Fibroblast of lung (primary cell): Measurements from ENCODE around the gene RPH3AL. TPM values are rescaled to one million over a fixed set of nuclear protein-coding genes. Genes with fewer than 3 reads are reported as not detected.
"Not testable (repeated sequence)": the region's sequence is repeated elsewhere in the genome, so short reads cannot be mapped to it uniquely, and the experiment has no call there.

Experiments used
- DNase-seq, 2 donors: peaks; one replicate each; pipeline versions ENCODE4 v3.0.0 to v3.0.0-alpha.2; 2010; ENCODE audit warnings: low read depth in 2 of 2
- H2AFZ ChIP-seq: 2 replicates; pipeline ENCODE4 v1.5.1; 2012; ENCODE audit warnings: low read length, control low read depth, inconsistent platforms
- H3K27ac ChIP-seq: 2 replicates; pipeline ENCODE4 v1.5.1; 2011; ENCODE audit warnings: low read length, control low read depth; ENCODE audit not compliant: insufficient read depth
- H3K27me3 ChIP-seq: 2 replicates; pipeline ENCODE4 v1.5.1; 2011; ENCODE audit warnings: mild to moderate bottlenecking, low read length; ENCODE audit not compliant: control insufficient read depth, insufficient read depth
- H3K36me3 ChIP-seq: 2 replicates; pipeline ENCODE4 v1.5.1; 2011; ENCODE audit warnings: low read length; ENCODE audit not compliant: control insufficient read depth, insufficient read depth
- H3K4me1 ChIP-seq: 2 replicates; pipeline ENCODE4 v1.5.1; 2011; ENCODE audit warnings: low read length; ENCODE audit not compliant: control insufficient read depth, insufficient read depth; ENCODE audit errors: extremely low read depth
- H3K4me2 ChIP-seq: 2 replicates; pipeline ENCODE4 v1.5.1; 2011; ENCODE audit warnings: low read length, control low read depth; ENCODE audit not compliant: insufficient read depth; ENCODE audit errors: extremely low read depth
- H3K4me3 ChIP-seq, 4 experiments: fragments of 200-600 bp in 1 of 4; sonication (generic) in 1 of 4; replicated peaks in 1 of 4; 2 replicates each; pipeline ENCODE4 v1.5.1; 2011 to 2016; ENCODE audit warnings: low read length in 4 of 4, low read depth in 3 of 4, mild to moderate bottlenecking in 3 of 4, control low read depth in 2 of 4, inconsistent platforms in 1 of 4, mixed read lengths in 1 of 4; ENCODE audit not compliant: insufficient read depth in 1 of 4; ENCODE audit errors: control extremely low read depth in 1 of 4
- H3K79me2 ChIP-seq: 2 replicates; pipeline ENCODE4 v1.5.1; 2012; ENCODE audit warnings: mild to moderate bottlenecking, low read length, inconsistent platforms; ENCODE audit not compliant: control insufficient read depth, insufficient read depth
- H3K9ac ChIP-seq: 2 replicates; pipeline ENCODE4 v1.5.1; 2011; ENCODE audit warnings: mild to moderate bottlenecking, low read length, control low read depth; ENCODE audit not compliant: insufficient read depth
- H3K9me3 ChIP-seq: 2 replicates; pipeline ENCODE4 v1.5.1; 2012; ENCODE audit warnings: low read depth, low read length; ENCODE audit not compliant: control insufficient read depth, insufficient read depth
- H4K20me1 ChIP-seq: 2 replicates; pipeline ENCODE4 v1.5.1; 2011; ENCODE audit warnings: low read length; ENCODE audit not compliant: control insufficient read depth, insufficient read depth; ENCODE audit errors: extremely low read depth
- CTCF ChIP-seq, 2 donors: IDR thresholded peaks in 1 of 2; conservative IDR thresholded peaks in 1 of 2; 1 replicate in 1 of 2; 2 replicates in 1 of 2; pipeline ENCODE4 v1.5.1; 2011 to 2012; ENCODE audit warnings: low read length in 2 of 2, control low read depth in 1 of 2, inconsistent platforms in 1 of 2, low read depth in 1 of 2, mild to moderate bottlenecking in 1 of 2
- EZH2 ChIP-seq: IDR thresholded peaks from 2 replicates; pipeline ENCODE4 v1.5.1; 2012; ENCODE audit warnings: low read length, control low read depth, mild to moderate bottlenecking; ENCODE audit errors: missing control alignments
- polyA plus RNA-seq, 2 donors: library from polyadenylated mRNA; depleted of rRNA in 1 of 2; stranded (reverse) in 1 of 2; unstranded in 1 of 2; fragments of >200 nt; gene quantifications; 2 replicates each; pipeline ENCODE4 v1.2.1, GENCODE V29; 2011 to 2012; ENCODE audit warnings: missing spikeins in 1 of 2
- total RNA-seq: library from RNA; depleted of rRNA; stranded (reverse); fragments of >200 nt; gene quantifications from 2 replicates; pipeline ENCODE4 v1.2.1, GENCODE V29; 2014

Gene RPH3AL
- total and polyA plus RNA-seq, 2 donors (not counting 1 experiment from before 2014, with no cell fraction given): 0.49 to 3.0 TPM

GRCh38 chr17:218432-219110 is 134.0 kb downstream of the RPH3AL start:
- DNase-seq: no peak
- TF ChIP-seq EZH2 (no peak), CTCF (conservative IDR thresholded peaks at IDR 0.05 in 1 of 2, IDR thresholded peaks at IDR 0.05 in 1 of 2; ENCODE audit: low read depth in 1 of 2, low read length in 2 of 2) (no peak)
- H3K4me2 ChIP-seq: no peak overlapping the region
- no peaks in the 10 kb centered on the region for H3K9me3 ChIP-seq
- H2AFZ ChIP-seq: no peak overlapping the region
- H3K79me2 ChIP-seq: no peaks in the 10 kb centered on the region
- H3K4me3 ChIP-seq: no peak overlapping the region
- no peaks in the 10 kb centered on the region for H3K4me1 ChIP-seq
- no peaks in the 10 kb centered on the region for H3K27me3 ChIP-seq
- no peaks in the 10 kb centered on the region for H3K36me3 ChIP-seq
- H3K9ac ChIP-seq: no peak overlapping the region
- no peak overlapping the region for H3K27ac ChIP-seq
- H4K20me1 ChIP-seq: no peaks in the 10 kb centered on the region

- Histone ChIP-seq H3K9ac (no peak overlapping the region), H3K9me3 (no peaks in the 10 kb centered on the region), H3K27ac (no peak overlapping the region), H3K79me2 (no peaks in the 10 kb centered on the region), H3K27me3 (no peaks in the 10 kb centered on the region), H4K20me1 (no peaks in the 10 kb centered on the region), H3K4me1 (no peaks in the 10 kb centered on the region), H2AFZ (no peak overlapping the region), H3K4me2 (no peak overlapping the region), H3K36me3 (no peaks in the 10 kb centered on the region), H3K4me3 (no peak overlapping the region)
- TF ChIP-seq EZH2 (no peak), CTCF (conservative IDR thresholded peaks at IDR 0.05 in 1 of 2, IDR thresholded peaks at IDR 0.05 in 1 of 2; ENCODE audit: low read depth in 1 of 2, low read length in 2 of 2) (no peak)
- no peak for DNase-seq
Observed at GRCh38 chr17:216625-217024, 136.0 kb downstream of the RPH3AL start.

- H3K4me3 ChIP-seq, H3K4me2 ChIP-seq, H3K4me1 ChIP-seq, H3K9me3 ChIP-seq, H3K27me3 ChIP-seq, DNase-seq, H2AFZ ChIP-seq, H3K9ac ChIP-seq, H3K27ac ChIP-seq, H3K79me2 ChIP-seq, H3K36me3 ChIP-seq, H4K20me1 ChIP-seq: not testable (repeated sequence)
Observed at GRCh38 chr17:215563-216478, 136.8 kb downstream of the RPH3AL start.
